GM12874 (cell line): ENCODE results near the gene CCDC74B.
"Not testable (repeated sequence)": the region's sequence is repeated elsewhere in the genome, so short reads cannot be mapped to it uniquely, and the experiment has no call there.

Source experiments
- CTCF ChIP-seq: IDR thresholded peaks from 2 replicates; pipeline ENCODE4 v1.5.1; 2011; ENCODE audit warnings: low read depth, mild to moderate bottlenecking, control low read depth, low read length, moderate library complexity; ENCODE audit not compliant: insufficient read depth

Gene CCDC74B

GRCh38 chr2:130145006-130145414, at the start of gene CCDC74B:
CCDC74B (minus strand) TSS chr2:130145112; CDS start chr2:130144996, 116 bp downstream.
- TF ChIP-seq CTCF: not testable (repeated sequence)

- TF ChIP-seq CTCF: no peak
Measured at GRCh38 chr2:130190237-130190636, 45.3 kb upstream of the CCDC74B start.

- no peak for TF ChIP-seq CTCF
Measured at GRCh38 chr2:130187268-130187667, 42.4 kb upstream of the CCDC74B start.

- TF ChIP-seq CTCF: no peak
Measured at GRCh38 chr2:130186391-130186790, 41.5 kb upstream of the CCDC74B start.

DNA sequence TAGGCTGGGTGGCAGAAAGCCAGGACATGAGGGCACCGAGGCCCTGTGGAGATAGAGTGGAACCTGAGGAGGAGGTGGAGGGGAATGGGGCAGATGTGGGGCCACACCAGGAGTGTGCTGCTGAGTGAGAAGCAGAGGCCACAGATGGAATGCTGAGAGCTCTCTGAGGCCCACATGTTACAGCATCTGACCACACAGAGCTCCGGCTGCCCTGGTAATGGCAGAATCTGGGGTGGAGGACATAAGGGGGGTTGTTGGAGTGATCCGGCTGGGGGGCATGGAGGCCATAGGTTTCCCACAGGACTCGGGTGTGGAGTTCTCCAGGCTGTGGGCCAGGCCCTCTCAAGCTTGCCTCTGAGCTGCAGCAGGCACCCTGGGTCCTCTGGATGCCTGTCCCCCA, 41.0 kb upstream of the CCDC74B start:
- TF ChIP-seq CTCF: no peak

- no peak for TF ChIP-seq CTCF
Measured at GRCh38 chr2:130185436-130185835, 40.5 kb upstream of the CCDC74B start.

GRCh38 chr2:130183512-130184373, 38.8 kb upstream of the CCDC74B start:
- no peak for TF ChIP-seq CTCF
